HepG2 (cell line): ENCODE data around the gene PCGF3. TPM values are rescaled to one million over a fixed set of nuclear protein-coding genes. Genes with fewer than 3 reads are reported as not detected.
A peak's percentile ranks its signal among the peaks of the same experiment; 100 is the strongest.

Source experiments
- AKAP8 ChIP-seq: sonication (generic); formaldehyde crosslinking; IDR thresholded peaks from 2 replicates; pipeline ENCODE4 v1.5.1; 2020; ENCODE audit warnings: mild to moderate bottlenecking, missing genetic modification reagents
- CREBL2 ChIP-seq: sonication (generic); formaldehyde crosslinking; IDR thresholded peaks from 2 replicates; pipeline ENCODE4 v1.8.1; 2023; ENCODE audit warnings: missing genetic modification reagents, mild to moderate bottlenecking, borderline replicate concordance
- DNMT1 ChIP-seq: sonication (generic); formaldehyde crosslinking; IDR thresholded peaks from 2 replicates; pipeline ENCODE4 v1.5.1; 2020; ENCODE audit warnings: mild to moderate bottlenecking, missing genetic modification reagents
- ELF1 ChIP-seq: sonication (generic); formaldehyde crosslinking; IDR thresholded peaks from 2 replicates; pipeline ENCODE4 v1.4.0; 2020; ENCODE audit warnings: missing genetic modification reagents
- ERF ChIP-seq: IDR thresholded peaks from 2 replicates; pipeline ENCODE4 v1.6.1; 2018; ENCODE audit warnings: missing biosample characterization, missing genetic modification reagents
- ESRRA ChIP-seq: sonication (generic); formaldehyde crosslinking; IDR thresholded peaks from 2 replicates; pipeline ENCODE4 v1.5.1; 2020; ENCODE audit warnings: mild to moderate bottlenecking, low read depth, missing genetic modification reagents
- HDAC1 ChIP-seq: sonication (generic); formaldehyde crosslinking; IDR thresholded peaks from 2 replicates; pipeline ENCODE4 v1.5.1; 2020; ENCODE audit warnings: mild to moderate bottlenecking, missing genetic modification reagents
- HOXA5 ChIP-seq: sonication (generic); formaldehyde crosslinking; IDR thresholded peaks from 2 replicates; pipeline ENCODE4 v1.4.0; 2020; ENCODE audit warnings: missing genetic modification reagents
- IRF9 ChIP-seq: sonication (generic); formaldehyde crosslinking; IDR thresholded peaks from 2 replicates; pipeline ENCODE4 v1.8.0; 2022; ENCODE audit warnings: missing genetic modification reagents, mild to moderate bottlenecking, borderline replicate concordance
- NBN ChIP-seq: fragments of 450-650 bp; conservative IDR thresholded peaks from 2 replicates; pipeline ENCODE4 v1.6.1; 2017
- PCBP2 ChIP-seq: fragments of 200-400 bp; formaldehyde crosslinking; optimal IDR thresholded peaks from 2 replicates; pipeline ENCODE3; 2018; ENCODE audit warnings: low read length, low read depth; ENCODE audit not compliant: poor library complexity, severe bottlenecking
- PLRG1 ChIP-seq: fragments of 450-650 bp; conservative IDR thresholded peaks from 2 replicates; pipeline ENCODE4 v1.6.1; 2016
- SAFB2 ChIP-seq: sonication (generic); formaldehyde crosslinking; IDR thresholded peaks from 2 replicates; pipeline ENCODE4 v1.5.1; 2020; ENCODE audit warnings: missing genetic modification reagents, low read depth, mild to moderate bottlenecking, borderline replicate concordance
- SAP130 ChIP-seq: IDR thresholded peaks from 2 replicates; pipeline ENCODE4 v1.6.1; 2016; ENCODE audit warnings: low read depth
- TEAD3 ChIP-seq: optimal IDR thresholded peaks from 2 replicates; pipeline ENCODE3; 2016; ENCODE audit warnings: borderline replicate concordance
- ZIK1 ChIP-seq: sonication (generic); formaldehyde crosslinking; IDR thresholded peaks from 2 replicates; pipeline ENCODE4 v1.5.0; 2020; ENCODE audit warnings: mild to moderate bottlenecking, low read depth, missing genetic modification reagents, borderline replicate concordance
- ZNF235 ChIP-seq: sonication (generic); formaldehyde crosslinking; IDR thresholded peaks from 2 replicates; pipeline ENCODE4 v1.8.1; 2023; ENCODE audit warnings: mild to moderate bottlenecking, missing genetic modification reagents, borderline replicate concordance
- ZNF598 ChIP-seq: sonication (generic); formaldehyde crosslinking; IDR thresholded peaks from 2 replicates; pipeline ENCODE4 v1.5.1; 2020; ENCODE audit warnings: mild to moderate bottlenecking, missing genetic modification reagents, borderline replicate concordance
- ZNF773 ChIP-seq: sonication (generic); formaldehyde crosslinking; IDR thresholded peaks from 2 replicates; pipeline ENCODE4 v1.4.0; 2020; ENCODE audit warnings: missing genetic modification reagents, borderline replicate concordance
- ZSCAN21 ChIP-seq: sonication (generic); formaldehyde crosslinking; IDR thresholded peaks from 2 replicates; pipeline ENCODE4 v1.8.0; 2022; ENCODE audit warnings: mild to moderate bottlenecking, missing genetic modification reagents, moderate library complexity, borderline replicate concordance
- polyA plus RNA-seq, 8 experiments: library from polyadenylated mRNA; depleted of rRNA in 3 of 8; stranded (reverse) in 7 of 8; unstranded in 1 of 8; fragments of >200 nt; fragmentation: Illumina TruSeq in 4 of 8; extraction: Trizol in 4 of 8; gene quantifications; 2 replicates each; pipeline versions ENCODE4 v1.2.1 to v1.2.3, GENCODE V29; 2011 to 2016; ENCODE audit warnings: low read depth in 4 of 8, missing spikeins in 1 of 8, mixed read lengths in 1 of 8; ENCODE audit not compliant: insufficient read depth in 1 of 8
- total RNA-seq, 5 experiments: library from RNA; depleted of rRNA; stranded (reverse); fragments of >200 nt; fragmentation: Illumina TruSeq; extraction: Trizol; gene quantifications; 2 replicates each; pipeline ENCODE4 v1.2.3, GENCODE V29; 2016; ENCODE audit warnings: low read depth in 1 of 5
- TF ChIP-seq, protein P1 (sequence below): sonication (generic); formaldehyde crosslinking; IDR thresholded peaks from 2 replicates; pipeline ENCODE4 v1.4.0; 2020; ENCODE audit warnings: missing genetic modification reagents, borderline replicate concordance
- TF ChIP-seq, protein P2 (sequence below): sonication (generic); formaldehyde crosslinking; IDR thresholded peaks from 2 replicates; pipeline ENCODE4 v1.4.0; 2020; ENCODE audit warnings: missing genetic modification reagents
- TF ChIP-seq, protein P3 (sequence below): sonication (generic); formaldehyde crosslinking; IDR thresholded peaks from 2 replicates; pipeline ENCODE4 v1.5.0; 2020; ENCODE audit warnings: mild to moderate bottlenecking, missing genetic modification reagents

PCGF3 gene
- total and polyA plus RNA-seq, 2 of the 13 experiments (the other 11 are each of a cell fraction or from before 2014, with no cell fraction given) = 28.6 to 66.2 TPM

GRCh38 chr4:788636-789297, 83.1 kb downstream of the PCGF3 start (continued):
- TF ChIP-seq ZIK1 (CRISPR knock-in tag) (0 out of 2 replicates have a peak, but pooled peaks have one; percentile 38), ZNF235 (no peak), CREBL2 (CRISPR knock-in tag) (no peak), ZNF773 (no peak), NBN (no peak), HDAC1 (CRISPR knock-in tag) (peak; percentile 32; the same call in 1 of the 2 replicates), ESRRA (CRISPR knock-in tag) (peak; percentile 65; the same call in 1 of the 2 replicates), ZNF598 (CRISPR knock-in tag) (0 out of 2 replicates have a peak, but pooled peaks have one; percentile 13), TEAD3 (CRISPR knock-in tag) (peak; percentile 40), ZSCAN21 (CRISPR knock-in tag) (no peak), HOXA5 (peak; percentile 38; the same call in 1 of the 2 replicates), ERF (CRISPR knock-in tag) (no peak), IRF9 (CRISPR knock-in tag) (0 out of 2 replicates have a peak, but pooled peaks have one; percentile 41), DNMT1 (no peak), SAP130 (CRISPR knock-in tag) (peak; percentile 47; the same call in 1 of the 2 replicates), PLRG1 (no peak), AKAP8 (CRISPR knock-in tag) (peak; percentile 86; the same call in 1 of the 2 replicates), SAFB2 (CRISPR knock-in tag) (0 out of 2 replicates have a peak, but pooled peaks have one; percentile 61), PCBP2 (no peak), ELF1 (0 out of 2 replicates have a peak, but pooled peaks have one; percentile 19)
- TF ChIP-seq, protein P1, sequence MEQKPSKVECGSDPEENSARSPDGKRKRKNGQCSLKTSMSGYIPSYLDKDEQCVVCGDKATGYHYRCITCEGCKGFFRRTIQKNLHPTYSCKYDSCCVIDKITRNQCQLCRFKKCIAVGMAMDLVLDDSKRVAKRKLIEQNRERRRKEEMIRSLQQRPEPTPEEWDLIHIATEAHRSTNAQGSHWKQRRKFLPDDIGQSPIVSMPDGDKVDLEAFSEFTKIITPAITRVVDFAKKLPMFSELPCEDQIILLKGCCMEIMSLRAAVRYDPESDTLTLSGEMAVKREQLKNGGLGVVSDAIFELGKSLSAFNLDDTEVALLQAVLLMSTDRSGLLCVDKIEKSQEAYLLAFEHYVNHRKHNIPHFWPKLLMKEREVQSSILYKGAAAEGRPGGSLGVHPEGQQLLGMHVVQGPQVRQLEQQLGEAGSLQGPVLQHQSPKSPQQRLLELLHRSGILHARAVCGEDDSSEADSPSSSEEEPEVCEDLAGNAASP = peak; percentile 84; the same call in 1 of the 2 replicates
- TF ChIP-seq, protein P2, sequence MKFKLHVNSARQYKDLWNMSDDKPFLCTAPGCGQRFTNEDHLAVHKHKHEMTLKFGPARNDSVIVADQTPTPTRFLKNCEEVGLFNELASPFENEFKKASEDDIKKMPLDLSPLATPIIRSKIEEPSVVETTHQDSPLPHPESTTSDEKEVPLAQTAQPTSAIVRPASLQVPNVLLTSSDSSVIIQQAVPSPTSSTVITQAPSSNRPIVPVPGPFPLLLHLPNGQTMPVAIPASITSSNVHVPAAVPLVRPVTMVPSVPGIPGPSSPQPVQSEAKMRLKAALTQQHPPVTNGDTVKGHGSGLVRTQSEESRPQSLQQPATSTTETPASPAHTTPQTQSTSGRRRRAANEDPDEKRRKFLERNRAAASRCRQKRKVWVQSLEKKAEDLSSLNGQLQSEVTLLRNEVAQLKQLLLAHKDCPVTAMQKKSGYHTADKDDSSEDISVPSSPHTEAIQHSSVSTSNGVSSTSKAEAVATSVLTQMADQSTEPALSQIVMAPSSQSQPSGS (CRISPR knock-in tag) = no peak
- TF ChIP-seq, protein P3, sequence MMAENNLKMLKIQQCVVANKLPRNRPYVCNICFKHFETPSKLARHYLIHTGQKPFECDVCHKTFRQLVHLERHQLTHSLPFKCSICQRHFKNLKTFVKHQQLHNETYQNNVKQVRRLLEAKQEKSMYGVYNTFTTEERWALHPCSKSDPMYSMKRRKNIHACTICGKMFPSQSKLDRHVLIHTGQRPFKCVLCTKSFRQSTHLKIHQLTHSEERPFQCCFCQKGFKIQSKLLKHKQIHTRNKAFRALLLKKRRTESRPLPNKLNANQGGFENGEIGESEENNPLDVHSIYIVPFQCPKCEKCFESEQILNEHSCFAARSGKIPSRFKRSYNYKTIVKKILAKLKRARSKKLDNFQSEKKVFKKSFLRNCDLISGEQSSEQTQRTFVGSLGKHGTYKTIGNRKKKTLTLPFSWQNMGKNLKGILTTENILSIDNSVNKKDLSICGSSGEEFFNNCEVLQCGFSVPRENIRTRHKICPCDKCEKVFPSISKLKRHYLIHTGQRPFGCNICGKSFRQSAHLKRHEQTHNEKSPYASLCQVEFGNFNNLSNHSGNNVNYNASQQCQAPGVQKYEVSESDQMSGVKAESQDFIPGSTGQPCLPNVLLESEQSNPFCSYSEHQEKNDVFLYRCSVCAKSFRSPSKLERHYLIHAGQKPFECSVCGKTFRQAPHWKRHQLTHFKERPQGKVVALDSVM (CRISPR knock-in tag) = no peak; the same call in 1 of the 2 replicates
